AG09319 (cell line): ENCODE results near the gene COX14.
"Not testable (repeated sequence)": the region's sequence is repeated elsewhere in the genome, so short reads cannot be mapped to it uniquely, and the experiment has no call there.

Experiments used
- DNase-seq: peaks from one replicate; pipeline ENCODE4 v3.0.0-alpha.2; 2010; ENCODE audit warnings: low read depth; ENCODE audit errors: extremely low read depth
- TF ChIP-seq, protein P1 (sequence below): IDR thresholded peaks from 2 replicates; pipeline ENCODE4 v1.5.1; 2011; ENCODE audit warnings: low read depth, mild to moderate bottlenecking, inconsistent platforms, low read length, moderate library complexity

Gene COX14

GRCh38 chr12:50077099-50077498 lies 34.9 kb upstream of the COX14 start:
- no peak for DNase-seq
- TF ChIP-seq, protein P1, sequence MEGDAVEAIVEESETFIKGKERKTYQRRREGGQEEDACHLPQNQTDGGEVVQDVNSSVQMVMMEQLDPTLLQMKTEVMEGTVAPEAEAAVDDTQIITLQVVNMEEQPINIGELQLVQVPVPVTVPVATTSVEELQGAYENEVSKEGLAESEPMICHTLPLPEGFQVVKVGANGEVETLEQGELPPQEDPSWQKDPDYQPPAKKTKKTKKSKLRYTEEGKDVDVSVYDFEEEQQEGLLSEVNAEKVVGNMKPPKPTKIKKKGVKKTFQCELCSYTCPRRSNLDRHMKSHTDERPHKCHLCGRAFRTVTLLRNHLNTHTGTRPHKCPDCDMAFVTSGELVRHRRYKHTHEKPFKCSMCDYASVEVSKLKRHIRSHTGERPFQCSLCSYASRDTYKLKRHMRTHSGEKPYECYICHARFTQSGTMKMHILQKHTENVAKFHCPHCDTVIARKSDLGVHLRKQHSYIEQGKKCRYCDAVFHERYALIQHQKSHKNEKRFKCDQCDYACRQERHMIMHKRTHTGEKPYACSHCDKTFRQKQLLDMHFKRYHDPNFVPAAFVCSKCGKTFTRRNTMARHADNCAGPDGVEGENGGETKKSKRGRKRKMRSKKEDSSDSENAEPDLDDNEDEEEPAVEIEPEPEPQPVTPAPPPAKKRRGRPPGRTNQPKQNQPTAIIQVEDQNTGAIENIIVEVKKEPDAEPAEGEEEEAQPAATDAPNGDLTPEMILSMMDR: no peak

- no peak for DNase-seq
- TF ChIP-seq, protein P1: no peak
These were observed 33.8 kb upstream of the COX14 start for GRCh38 chr12:50078281-50078680.

DNA sequence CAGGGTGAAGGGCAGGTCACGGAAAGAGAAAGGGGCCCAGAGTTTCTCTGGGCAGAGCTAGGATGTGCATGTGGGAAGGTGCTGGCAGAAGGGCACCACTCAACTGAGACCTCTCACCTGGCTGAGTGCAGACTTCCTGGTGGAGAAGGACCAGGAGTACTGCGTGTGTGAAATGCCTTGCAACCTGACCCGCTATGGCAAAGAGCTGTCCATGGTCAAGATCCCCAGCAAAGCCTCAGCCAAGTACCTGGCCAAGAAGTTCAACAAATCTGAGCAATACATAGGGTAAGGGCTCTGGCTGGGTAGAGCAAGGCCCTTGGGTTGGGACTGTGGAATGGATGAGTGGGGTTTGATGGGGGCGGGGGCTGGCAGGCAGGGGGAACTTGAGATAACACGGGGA lies 32.3 kb upstream of the COX14 start:
- TF ChIP-seq, protein P1: no peak
- DNase-seq: no peak

GRCh38 chr12:50081096-50081808 lies 30.8 kb upstream of the COX14 start:
- DNase-seq: no peak
- TF ChIP-seq, protein P1: no peak

GRCh38 chr12:50082644-50083043 lies 29.4 kb upstream of the COX14 start:
- no peak for DNase-seq
- TF ChIP-seq, protein P1: no peak

DNA sequence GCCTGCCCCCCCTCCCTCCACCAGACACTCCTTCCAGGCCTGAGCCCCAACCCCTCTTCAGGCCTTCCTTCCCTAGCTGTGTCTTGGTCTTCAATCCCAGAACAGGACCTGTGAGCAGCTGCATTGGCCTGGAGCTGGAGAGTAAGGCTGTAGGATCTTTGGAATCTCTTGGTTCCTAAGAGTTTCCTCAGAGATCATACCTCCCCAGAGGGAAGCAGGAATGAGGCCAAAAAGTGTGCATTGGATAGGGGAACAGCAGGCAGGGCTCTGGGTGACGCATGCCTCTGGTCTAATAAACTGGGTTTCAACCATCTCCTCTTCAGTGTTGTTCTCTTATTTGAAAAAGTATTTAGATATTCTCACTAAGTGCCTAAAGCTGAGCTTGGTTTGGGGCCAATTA lies 28.7 kb upstream of the COX14 start:
- TF ChIP-seq, protein P1: no peak
- no peak for DNase-seq

- not testable (repeated sequence) for DNase-seq
These were observed 27.6 kb upstream of the COX14 start for GRCh38 chr12:50084409-50084774.
